Adipocyte (in vitro differentiated cells): ENCODE results near the gene ASPSCR1.

ENCODE experiments used
- DNase-seq: peaks from one replicate; pipeline ENCODE4 v3.0.0-alpha.2; 2015; ENCODE audit warnings: low read depth
- H3K27me3 ChIP-seq: replicated peaks from 2 replicates; pipeline ENCODE4 v1.7.0; 2013; ENCODE audit warnings: mild to moderate bottlenecking, low read length, moderate library complexity; ENCODE audit not compliant: control insufficient read depth, insufficient read depth
- H3K36me3 ChIP-seq: 2 replicates; pipeline ENCODE4 v1.7.0; 2013; ENCODE audit warnings: low read length, mild to moderate bottlenecking, moderate library complexity; ENCODE audit not compliant: control insufficient read depth, insufficient read depth, severe bottlenecking
- H3K4me1 ChIP-seq: 2 replicates; pipeline ENCODE4 v1.7.0; 2013; ENCODE audit warnings: mild to moderate bottlenecking, low read length, moderate library complexity; ENCODE audit not compliant: control insufficient read depth, insufficient read depth
- H3K4me3 ChIP-seq: 2 replicates; pipeline ENCODE4 v1.7.0; 2013; ENCODE audit warnings: mild to moderate bottlenecking, low read length, moderate library complexity
- H3K9ac ChIP-seq: 2 replicates; pipeline ENCODE4 v1.7.0; 2013; ENCODE audit warnings: mild to moderate bottlenecking, low read length, moderate library complexity
- H3K9me3 ChIP-seq: 2 replicates; pipeline ENCODE4 v1.7.0; 2013; ENCODE audit warnings: mild to moderate bottlenecking, low read length, moderate library complexity; ENCODE audit not compliant: control insufficient read depth

ASPSCR1 gene

DNA sequence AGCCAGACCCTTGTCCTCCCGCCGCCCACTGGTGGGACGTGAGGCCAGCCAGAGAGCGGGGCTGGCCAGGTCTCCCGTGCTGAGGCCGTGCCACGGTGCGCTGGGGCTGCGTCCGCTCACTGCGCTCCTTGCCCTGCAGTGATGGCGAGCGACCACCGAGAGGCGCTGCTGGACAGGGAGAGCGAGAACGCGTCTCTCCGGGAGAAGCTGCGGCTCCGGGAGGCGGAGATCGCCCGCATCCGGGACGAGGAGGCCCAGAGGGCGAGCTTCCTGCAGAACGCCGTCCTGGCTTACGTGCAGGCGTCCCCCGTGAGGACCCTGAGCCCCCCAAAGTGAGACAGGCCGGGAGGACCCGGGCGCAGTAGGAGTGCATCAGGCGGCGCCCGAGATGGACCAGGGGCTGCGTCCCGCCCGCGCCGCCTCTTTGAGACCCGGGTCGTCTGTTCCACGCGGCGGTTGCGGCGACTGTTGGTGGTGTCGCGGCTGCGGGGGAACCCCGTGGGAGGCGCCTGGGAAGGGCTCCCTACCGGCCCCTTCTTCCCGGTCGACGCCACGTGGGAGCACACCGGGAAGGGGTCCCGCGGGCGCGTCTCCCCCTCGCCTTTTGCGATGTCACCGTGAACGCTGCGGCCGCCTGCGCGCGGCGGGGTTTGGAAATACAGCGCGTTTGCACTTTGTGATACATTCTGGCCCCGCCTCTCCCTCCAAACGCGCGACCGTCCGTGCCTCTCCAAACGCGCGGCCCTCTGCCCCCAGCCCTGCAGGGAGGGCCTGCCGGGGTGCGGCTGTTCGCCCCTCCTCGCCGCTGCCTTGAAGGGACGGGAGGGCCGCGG, 53.3 kb downstream of the ASPSCR1 start:
- H3K4me3 ChIP-seq = peak overlapping the region; percentile 75

DNA sequence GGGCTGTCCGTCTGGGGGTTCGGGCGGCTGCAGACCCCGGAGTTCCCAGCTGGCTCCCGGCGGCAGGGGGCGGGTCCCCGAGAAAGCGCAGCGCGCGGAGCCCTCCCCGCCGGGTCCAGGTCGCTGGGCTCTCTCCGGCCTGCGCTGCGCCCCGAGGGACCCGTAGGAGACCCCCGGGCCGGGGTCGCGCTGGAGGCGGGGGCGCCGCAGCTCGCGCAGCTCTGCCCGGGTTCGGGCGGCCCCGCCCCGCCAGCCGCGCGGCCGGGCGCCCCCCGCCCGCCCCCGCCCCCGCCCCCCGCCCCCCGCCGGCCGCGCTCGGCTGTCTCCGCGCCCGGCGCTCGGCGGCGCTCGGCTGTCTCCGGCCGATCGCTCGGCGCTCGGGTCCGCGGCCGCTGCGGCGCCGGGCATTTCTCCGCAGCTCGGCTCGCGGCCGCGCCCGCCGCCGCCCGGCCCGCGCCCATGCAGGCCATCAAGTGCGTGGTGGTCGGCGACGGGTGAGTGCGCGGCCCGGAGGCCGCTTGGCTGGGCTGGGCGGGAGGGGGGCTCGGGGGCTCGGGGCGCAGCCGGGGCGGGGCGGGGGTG, 54.0 kb downstream of the ASPSCR1 start, which contains the start of gene RAC3:
TSS of gene RAC3 (plus strand) at position 376 of the 582 bp plus-strand sequence. CDS start at position 460, 84 bp downstream.
- peak; percentile 75 for DNase-seq
- Histone ChIP-seq H3K36me3 (no peaks in the 10 kb centered on the region), H3K4me1 (peaks cover 12% of the 10 kb centered on the region), H3K4me3 (peak within 1 kb of the TSS; percentile 75), H3K27me3 (no peaks in the 10 kb centered on the region), H3K9me3 (no peaks in the 10 kb centered on the region), H3K9ac (peak within 1 kb of the TSS; percentile 78)

More for the DNA sequence above, 53.3 kb downstream of the ASPSCR1 start:
- H3K27me3 ChIP-seq = no peaks in the 10 kb centered on the region
- no peaks in the 10 kb centered on the region for H3K9me3 ChIP-seq
- H3K36me3 ChIP-seq = no peaks in the 10 kb centered on the region
- H3K4me1 ChIP-seq = peaks cover 7% of the 10 kb centered on the region
- DNase-seq = peak; percentile 92
- H3K9ac ChIP-seq = peak overlapping the region; percentile 78

DNA sequence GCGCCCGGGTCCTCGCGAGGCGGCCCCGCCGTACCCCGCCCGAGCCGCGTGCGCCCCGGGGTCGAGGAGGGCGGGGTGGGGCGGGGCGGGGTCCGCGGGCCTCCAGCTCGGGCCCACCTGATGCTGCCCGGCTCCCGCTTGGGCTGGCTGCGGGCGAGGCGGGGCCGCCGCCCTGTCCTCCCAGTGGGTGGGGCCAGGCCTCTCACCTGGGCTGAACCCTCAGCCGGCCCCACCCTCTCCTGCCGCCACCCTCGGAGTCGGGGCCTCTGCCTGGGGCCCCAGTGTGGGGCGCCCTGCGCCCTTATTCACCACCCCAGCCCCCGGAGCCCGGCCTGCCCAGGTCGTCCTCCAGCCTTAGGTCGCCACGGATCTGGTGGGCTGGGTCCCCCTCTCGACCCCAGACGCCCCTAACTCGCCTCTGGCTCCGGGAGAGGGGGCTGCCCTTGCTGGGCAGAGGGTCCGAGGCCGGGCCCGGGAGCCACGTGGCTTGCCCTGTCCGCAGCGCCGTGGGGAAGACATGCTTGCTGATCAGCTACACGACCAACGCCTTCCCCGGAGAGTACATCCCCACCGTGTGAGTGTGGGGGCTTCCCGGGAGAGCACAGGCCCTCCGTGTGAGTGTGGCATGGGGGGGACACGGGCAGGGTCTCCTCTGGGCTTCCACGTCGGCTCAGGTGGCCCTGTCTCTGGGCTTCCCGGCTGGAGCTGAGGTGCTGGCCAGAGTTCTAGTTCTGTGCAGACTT, 54.6 kb downstream of the ASPSCR1 start:
- peak overlapping the region; percentile 78 for H3K9ac ChIP-seq
- no peaks in the 10 kb centered on the region for H3K27me3 ChIP-seq
- DNase-seq = no peak
- H3K4me3 ChIP-seq = peak overlapping the region; percentile 71
- H3K36me3 ChIP-seq = no peaks in the 10 kb centered on the region
- H3K4me1 ChIP-seq = peaks cover 15% of the 10 kb centered on the region
- H3K9me3 ChIP-seq = no peaks in the 10 kb centered on the region

DNA sequence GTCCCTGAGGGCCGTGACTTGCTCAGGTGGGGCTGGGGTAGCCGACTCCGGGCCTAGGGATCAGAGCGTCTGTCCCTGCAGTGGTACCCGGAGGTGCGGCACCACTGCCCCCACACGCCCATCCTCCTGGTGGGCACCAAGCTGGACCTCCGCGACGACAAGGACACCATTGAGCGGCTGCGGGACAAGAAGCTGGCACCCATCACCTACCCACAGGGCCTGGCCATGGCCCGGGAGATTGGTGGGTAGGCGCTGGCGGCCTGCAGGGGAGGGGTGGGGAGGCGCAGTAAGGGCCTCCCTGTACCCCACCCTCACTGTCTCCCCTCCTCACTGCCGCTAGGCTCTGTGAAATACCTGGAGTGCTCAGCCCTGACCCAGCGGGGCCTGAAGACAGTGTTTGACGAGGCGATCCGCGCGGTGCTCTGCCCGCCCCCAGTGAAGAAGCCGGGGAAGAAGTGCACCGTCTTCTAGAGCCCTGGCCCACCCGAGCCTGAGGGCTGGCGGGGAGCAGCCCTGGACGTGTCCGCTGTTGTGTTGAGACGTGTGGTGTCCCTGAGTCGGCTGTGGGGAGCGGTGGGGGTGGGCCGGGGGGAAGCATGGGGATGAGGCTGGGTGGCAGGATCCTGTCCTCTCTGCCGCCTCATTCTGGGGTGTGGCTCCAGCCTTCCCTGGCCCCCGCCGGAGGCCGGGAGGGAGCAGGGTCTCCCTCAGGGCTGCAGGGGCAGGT, 56.1 kb downstream of the ASPSCR1 start:
- Histone ChIP-seq H3K4me1 (peaks cover 15% of the 10 kb centered on the region), H3K36me3 (no peaks in the 10 kb centered on the region), H3K4me3 (no peak overlapping the region), H3K9ac (no peak overlapping the region), H3K27me3 (no peaks in the 10 kb centered on the region), H3K9me3 (no peaks in the 10 kb centered on the region)
- DNase-seq = no peak

DNA sequence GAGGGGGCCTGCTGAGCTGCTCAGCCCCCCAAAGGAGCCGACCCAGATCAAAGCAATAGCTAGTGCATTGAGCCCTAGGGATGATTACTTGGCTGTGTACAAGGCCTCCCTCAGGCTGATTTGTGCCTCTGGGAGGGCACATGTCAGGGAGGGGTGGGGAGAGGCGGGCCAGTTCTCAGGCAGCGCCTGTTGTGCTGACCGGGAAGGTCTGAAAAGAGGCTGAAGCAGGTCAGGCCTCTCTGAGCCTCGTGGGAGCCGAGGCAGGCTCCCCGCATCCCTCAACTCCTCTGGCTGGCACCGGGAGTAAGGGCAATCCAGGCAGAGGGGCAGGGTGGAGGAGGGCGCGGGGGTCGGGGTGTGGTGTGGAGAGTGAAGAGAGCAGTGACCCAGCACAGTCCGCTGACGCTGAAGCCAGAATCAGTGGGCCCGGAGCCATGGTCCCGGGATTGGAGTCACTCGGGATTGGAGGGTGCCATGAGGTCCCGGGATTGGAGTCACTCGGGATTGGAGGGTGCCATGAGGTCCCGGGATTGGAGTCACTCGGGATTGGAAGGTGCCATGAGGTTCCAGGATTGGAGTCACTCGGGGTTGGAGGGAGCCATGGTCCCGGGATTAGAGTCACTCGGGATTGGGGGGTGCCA, 57.1 kb downstream of the ASPSCR1 start:
- Histone ChIP-seq H3K4me1 (peaks cover 15% of the 10 kb centered on the region), H3K9ac (no peak overlapping the region), H3K4me3 (no peak overlapping the region), H3K36me3 (no peaks in the 10 kb centered on the region), H3K27me3 (no peaks in the 10 kb centered on the region), H3K9me3 (no peaks in the 10 kb centered on the region)
- DNase-seq = no peak

DNA sequence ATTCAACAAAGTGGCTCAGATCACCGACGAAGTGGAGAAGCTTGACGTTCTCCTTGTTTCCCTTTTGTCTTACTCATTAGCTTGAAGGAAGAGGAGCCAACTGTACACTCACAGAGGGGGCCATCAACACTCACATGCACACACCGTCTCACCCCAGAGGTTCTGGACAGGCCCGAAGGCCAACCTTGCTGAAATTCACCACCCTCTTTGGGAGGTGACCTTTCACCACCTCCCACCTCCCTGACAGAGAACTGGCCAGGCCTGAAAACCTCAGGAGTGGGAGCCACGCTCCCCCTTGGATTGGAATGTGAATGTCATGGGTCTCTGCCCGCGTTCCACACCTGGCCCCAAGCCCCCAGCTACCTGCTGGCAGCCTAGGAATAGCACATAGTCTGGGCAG, 58.1 kb downstream of the ASPSCR1 start:
- Histone ChIP-seq H3K4me1 (peaks cover 8% of the 10 kb centered on the region), H3K9ac (no peak overlapping the region), H3K4me3 (no peak overlapping the region), H3K9me3 (no peaks in the 10 kb centered on the region), H3K36me3 (no peaks in the 10 kb centered on the region), H3K27me3 (no peaks in the 10 kb centered on the region)
- DNase-seq = no peak

DNA sequence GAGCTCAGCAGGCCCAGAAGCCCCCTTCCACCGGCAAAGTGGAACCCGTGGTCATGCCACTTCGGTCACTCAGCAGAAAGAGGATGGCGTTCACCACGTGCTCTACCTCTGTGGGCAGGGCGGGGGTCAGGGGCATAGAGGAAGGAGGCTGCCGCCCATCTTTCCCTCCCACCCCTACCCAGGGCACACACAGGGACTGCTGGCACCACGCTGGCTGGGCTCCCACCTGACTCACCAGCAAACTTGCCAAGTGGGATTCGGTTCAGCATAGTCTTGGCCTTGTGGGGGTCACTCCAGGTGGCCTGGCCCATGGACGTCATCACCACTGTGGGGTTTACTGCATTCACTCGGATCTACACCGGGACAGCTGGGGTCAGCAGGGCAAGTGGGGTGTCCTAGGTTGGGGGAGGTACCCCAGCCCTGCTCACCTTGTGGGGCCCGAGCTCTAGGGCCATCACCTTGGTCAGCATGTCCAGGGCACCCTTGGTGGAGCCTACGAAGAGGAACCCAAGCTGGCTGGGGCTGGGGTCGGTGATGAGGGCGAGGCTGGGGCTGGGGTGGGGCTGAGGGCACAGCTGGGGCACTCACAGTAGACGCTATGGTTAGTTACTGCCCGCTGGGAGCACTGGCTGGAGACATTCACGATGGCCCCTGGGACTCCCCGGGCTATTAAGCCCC, 58.7 kb downstream of the ASPSCR1 start:
- H3K9me3 ChIP-seq = no peaks in the 10 kb centered on the region
- peak overlapping the region; percentile 90 for H3K4me3 ChIP-seq
- H3K36me3 ChIP-seq = no peaks in the 10 kb centered on the region
- H3K4me1 ChIP-seq = peaks cover 8% of the 10 kb centered on the region
- DNase-seq = no peak
- no peaks in the 10 kb centered on the region for H3K27me3 ChIP-seq
- peak overlapping the region; percentile 91 for H3K9ac ChIP-seq

DNA sequence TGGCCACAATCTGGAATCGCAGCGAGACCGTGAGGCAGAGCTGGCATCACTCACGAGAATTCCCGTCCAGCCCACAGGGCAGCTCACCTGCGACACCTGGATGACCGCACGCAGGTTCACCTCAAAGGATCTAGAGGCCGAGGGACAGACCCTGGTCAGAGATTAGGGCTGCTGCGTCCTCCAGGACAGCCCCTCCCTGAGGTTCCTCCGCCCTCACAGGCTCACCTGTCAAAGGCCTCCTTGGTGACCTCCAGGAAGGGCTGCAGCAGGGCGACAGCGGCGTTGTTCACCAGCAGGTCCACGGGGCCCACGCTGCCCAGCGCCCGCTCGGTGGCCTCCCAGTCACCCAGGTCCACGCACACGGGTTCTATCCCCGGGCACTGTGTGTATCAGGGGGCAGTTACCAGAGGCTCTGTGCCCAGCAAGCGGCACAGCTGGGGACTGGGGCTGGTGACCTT, 59.2 kb downstream of the ASPSCR1 start:
- Histone ChIP-seq H3K9me3 (no peaks in the 10 kb centered on the region), H3K9ac (peak overlapping the region; percentile 91), H3K4me3 (peak overlapping the region; percentile 90), H3K27me3 (no peaks in the 10 kb centered on the region), H3K36me3 (no peaks in the 10 kb centered on the region), H3K4me1 (peaks cover 8% of the 10 kb centered on the region)
- DNase-seq = no peak

DNA sequence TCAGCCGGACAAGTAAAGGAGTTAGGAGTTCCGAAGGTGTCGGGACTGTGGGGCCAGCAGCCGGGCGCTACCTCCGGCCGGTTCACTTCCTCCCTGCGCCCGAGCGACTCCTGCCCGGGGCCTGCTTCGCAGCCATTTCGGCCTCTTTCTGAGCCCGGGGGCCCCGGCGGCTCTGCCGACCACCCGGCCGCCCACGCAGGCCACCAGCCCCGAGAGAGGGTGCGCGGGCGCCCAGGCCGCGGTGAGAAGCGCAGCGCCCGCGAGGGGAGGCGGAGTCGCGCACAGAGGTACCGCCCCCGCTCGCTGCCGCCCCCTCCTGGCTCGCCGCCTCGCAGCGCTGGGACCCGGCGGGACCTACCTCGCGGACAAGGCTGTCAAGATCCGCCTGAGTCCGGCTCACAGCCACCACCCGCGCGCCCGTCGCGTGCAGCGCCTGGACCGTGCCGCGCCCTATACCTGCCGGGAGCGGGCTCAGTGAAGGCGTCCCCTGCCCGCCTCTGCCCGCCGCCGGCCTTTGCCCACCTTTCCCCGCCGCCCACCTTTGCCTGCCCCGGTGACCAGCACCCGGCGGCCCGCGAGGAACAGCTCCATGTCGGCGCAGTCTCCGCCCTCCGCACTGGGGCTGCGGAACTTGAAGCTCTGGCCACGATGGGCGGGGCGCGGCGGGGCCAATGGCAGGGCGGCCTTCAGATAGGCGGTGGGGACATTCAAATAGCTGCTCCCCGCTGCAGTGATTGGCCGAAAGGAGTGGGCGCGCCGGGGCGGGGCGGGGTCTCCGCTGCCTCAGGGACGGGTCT, 59.9 kb downstream of the ASPSCR1 start, which contains the start of gene DCXR:
TSS of gene DCXR (minus strand) at position 606 of the 797 bp plus-strand sequence. CDS start at position 591, 15 bp downstream.
- H3K9ac ChIP-seq = peak within 1 kb of the TSS; percentile 91
- peak; percentile 98 for DNase-seq
- H3K4me1 ChIP-seq = peaks cover 8% of the 10 kb centered on the region
- H3K36me3 ChIP-seq = no peaks in the 10 kb centered on the region
- peak within 1 kb of the TSS; percentile 90 for H3K4me3 ChIP-seq
- no peaks in the 10 kb centered on the region for H3K9me3 ChIP-seq
- H3K27me3 ChIP-seq = no peaks in the 10 kb centered on the region
